K562 (cell line): ENCODE results near the gene VNN1. TPM values are rescaled to one million over a fixed set of nuclear protein-coding genes. Genes with fewer than 3 reads are reported as not detected.

Source experiments
- ATAC-seq: fragments of 200-7000 bp; cut with Tn5 transposase; 3 replicates; pipeline ENCODE4 v1.9.1; 2020; ENCODE audit warnings: moderate library complexity
- BruUV-seq: library from RNA; stranded (reverse); fragments of 400-500 nt; replicated peaks from 2 replicates; lab custom pipeline; 2021; lab: Mats Ljungman, UMichigan
- CTCF ChIA-PET: fragments of 300-600 bp; formaldehyde crosslinking; extraction: SDS; loops from one replicate; lab custom pipeline; 2021; ENCODE audit warnings: low intra/inter-chr PET ratio; lab: Yijun Ruan, JAX
- POLR2A ChIA-PET: fragments of 300-600, 350-650 bp; sonication (Branson Sonifier 250); formaldehyde crosslinking; extraction: SDS; loops from one replicate; lab custom pipeline; 2021; ENCODE audit warnings: antibody characterized with exemption, inconsistent platforms; lab: Yijun Ruan, JAX
- DNase-seq, 4 experiments: peaks; one replicate each; pipeline versions ENCODE4 v3.0.0 to v3.0.0-alpha.2; 2011 to 2018; ENCODE audit warnings: low spot score in 3 of 4, mixed read lengths in 3 of 4; ENCODE audit errors: extremely low read depth in 1 of 4
- FAIRE-seq: peaks from 2 replicates; lab custom pipeline; 2011; peaks lifted over from hg19 to GRCh38; lab: Jason Lieb, UNC
- H2AFZ ChIP-seq: 2 replicates; pipeline ENCODE4 v1.6.0; 2011; ENCODE audit warnings: low read depth, low read length, control low read depth, inconsistent platforms
- H3K27ac ChIP-seq: fragments of 200-600 bp; 3 replicates; pipeline ENCODE4 v1.8.0; 2011; ENCODE audit warnings: low read depth, mild to moderate bottlenecking, control low read depth, inconsistent platforms, low read length, moderate library complexity, mixed read lengths; ENCODE audit errors: extremely low read depth
- H3K27me3 ChIP-seq, 2 experiments: fragments of 300-600 bp in 1 of 2; 2 replicates in 1 of 2; 3 replicates in 1 of 2; pipeline versions ENCODE4 v1.6.0 to v1.8.0; 2011; ENCODE audit warnings: inconsistent platforms in 2 of 2, low read length in 2 of 2, mild to moderate bottlenecking in 1 of 2, mixed read lengths in 1 of 2, moderate library complexity in 1 of 2; ENCODE audit not compliant: control insufficient read depth in 2 of 2, insufficient read depth in 2 of 2
- H3K36me3 ChIP-seq: fragments of 300-600 bp; 3 replicates; pipeline ENCODE4 v1.8.0; 2011; ENCODE audit warnings: mild to moderate bottlenecking, low read length, inconsistent platforms; ENCODE audit not compliant: control insufficient read depth, insufficient read depth
- H3K4me1 ChIP-seq, 2 experiments: fragments of 200-600 bp in 1 of 2; replicated peaks in 1 of 2; 2 replicates in 1 of 2; 3 replicates in 1 of 2; pipeline versions ENCODE4 v1.5.1 to v1.8.0; 2011; ENCODE audit warnings: inconsistent platforms in 2 of 2, low read length in 2 of 2, mild to moderate bottlenecking in 1 of 2, mixed read lengths in 1 of 2, moderate library complexity in 1 of 2; ENCODE audit not compliant: control insufficient read depth in 2 of 2, insufficient read depth in 2 of 2
- H3K4me2 ChIP-seq: 2 replicates; pipeline ENCODE4 v1.6.1; 2011; ENCODE audit warnings: low read length, control low read depth, inconsistent platforms, mixed read lengths; ENCODE audit not compliant: insufficient read depth
- H3K4me3 ChIP-seq: fragments of 200-600 bp; sonication (generic), shearing (Covaris generic); 2 replicates; pipeline ENCODE4 v1.5.1; 2016; ENCODE audit warnings: control low read depth, inconsistent platforms
- H3K79me2 ChIP-seq: fragments of 200-600 bp; 3 replicates; pipeline ENCODE4 v1.8.0; 2011; ENCODE audit warnings: low read length, inconsistent platforms; ENCODE audit not compliant: control insufficient read depth, insufficient read depth
- H3K9ac ChIP-seq, 2 experiments: 2 replicates each; pipeline versions ENCODE4 v1.6.0 to v1.6.1; 2011; ENCODE audit warnings: low read depth in 2 of 2, low read length in 2 of 2, control low read depth in 1 of 2, inconsistent platforms in 1 of 2, mild to moderate bottlenecking in 1 of 2, mixed read lengths in 1 of 2; ENCODE audit not compliant: insufficient read depth in 1 of 2
- H3K9me1 ChIP-seq: one replicate; pipeline ENCODE4 v1.6.0; 2011; ENCODE audit warnings: inconsistent platforms, mild to moderate bottlenecking, low read length, moderate library complexity; ENCODE audit not compliant: control insufficient read depth, insufficient read depth
- H3K9me3 ChIP-seq: replicated peaks from 2 replicates; pipeline ENCODE4 v1.5.1; 2011; ENCODE audit warnings: low read depth, low read length, inconsistent platforms; ENCODE audit not compliant: control insufficient read depth, insufficient read depth
- H4K20me1 ChIP-seq: replicated peaks from 2 replicates; pipeline ENCODE4 v1.6.1; 2011; ENCODE audit warnings: low read length, inconsistent platforms, mixed read lengths; ENCODE audit not compliant: control insufficient read depth, insufficient read depth
- BACH1 ChIP-seq: fragments of 200-800 bp; sonication (Bioruptor generic); IDR thresholded peaks from 2 replicates; pipeline ENCODE4 v1.6.1; 2016; ENCODE audit warnings: missing genetic modification characterization, missing compliant biosample characterization
- MYBL2 ChIP-seq, 2 experiments: fragments of 450-650 bp in 1 of 2; sonication (generic) in 1 of 2; formaldehyde crosslinking in 1 of 2; IDR thresholded peaks; 2 replicates each; pipeline versions ENCODE4 v1.6.1 to v1.8.1; 2017 to 2022; ENCODE audit warnings: borderline replicate concordance in 1 of 2, inconsistent platforms in 1 of 2, low read depth in 1 of 2, mild to moderate bottlenecking in 1 of 2, missing genetic modification reagents in 1 of 2, moderate library complexity in 1 of 2
- PCBP1 ChIP-seq: fragments of 200-400 bp; formaldehyde crosslinking; IDR thresholded peaks from 2 replicates; pipeline ENCODE4 v1.6.1; 2018; ENCODE audit warnings: mild to moderate bottlenecking, low read depth, low read length; ENCODE audit not compliant: poor library complexity, severe bottlenecking
- RBM17 ChIP-seq: fragments of 200-400 bp; formaldehyde crosslinking; IDR thresholded peaks from 2 replicates; pipeline ENCODE4 v1.6.1; 2017; ENCODE audit warnings: low read depth, mild to moderate bottlenecking, low read length, borderline replicate concordance
- REST ChIP-seq, 2 experiments: fragments of 450-650 bp; formaldehyde crosslinking in 1 of 2; IDR thresholded peaks; 2 replicates each; pipeline versions ENCODE4 v1.4.0 to v1.6.1; 2014 to 2020; ENCODE audit warnings: mild to moderate bottlenecking in 2 of 2, borderline replicate concordance in 1 of 2, low read depth in 1 of 2
- ZKSCAN3 ChIP-seq: fragments of 250-450 bp; sonication (Bioruptor Pico); IDR thresholded peaks from 2 replicates; pipeline ENCODE4 v1.4.0; 2020
- ZNF197 ChIP-seq: fragments of 200-800 bp; sonication (Bioruptor generic); IDR thresholded peaks from 2 replicates; pipeline ENCODE4 v1.6.1; 2016; ENCODE audit warnings: low read depth, missing genetic modification characterization, missing compliant biosample characterization
- WGBS: fragments of 100-300 bp; shearing (Covaris generic); methylation state at CpG from one replicate; pipeline ENCODE4 v1.1.6; 2016; ENCODE audit warnings: low coverage, mixed read lengths; ENCODE audit not compliant: insufficient coverage; ENCODE audit errors: missing lambda C conversion rate; 5-methylcytosine and 5-hydroxymethylcytosine counted together
- in situ Hi-C: fragments of 300-500 bp; cut with MboI; formaldehyde crosslinking; loops from 4 replicates; pipeline ENCODE4 v1.15.0; 2018; ENCODE audit warnings: inconsistent platforms, mixed read lengths
- intact Hi-C: fragments of 100-400 bp; cut with micrococcal nuclease; formaldehyde crosslinking; loops from 2 replicates; pipeline ENCODE4 v1.14.2; 2022
- polyA plus RNA-seq, 8 experiments: library from polyadenylated mRNA; depleted of rRNA in 4 of 8; stranded (reverse) in 5 of 8; unstranded in 3 of 8; fragments of >200 nt; fragmentation: Nextera tagmentation in 2 of 8; fragmentation: Illumina TruSeq in 1 of 8; extraction: Ambion mirVana in 2 of 8; extraction: Trizol in 1 of 8; gene quantifications; 2 replicates each; pipeline versions ENCODE4 v1.2.1 to v1.2.3, GENCODE V29; 2011 to 2014; ENCODE audit warnings: inconsistent platforms in 1 of 8, missing spikeins in 1 of 8
- total RNA-seq, 7 experiments: library from RNA; depleted of rRNA in 6 of 7; stranded (reverse); fragments of >200 nt in 6 of 7; fragmentation: Illumina TruSeq in 2 of 7; extraction: Trizol in 2 of 7; gene quantifications; 2 replicates each; pipeline versions ENCODE4 v1.2.1 to v1.2.3, GENCODE V29; 2011 to 2021; ENCODE audit warnings: low replicate concordance in 1 of 7
- TF ChIP-seq, protein P1 (sequence below), 2 experiments: fragments of 450-650 bp; IDR thresholded peaks; 2 replicates each; pipeline ENCODE4 v1.6.1; 2018; ENCODE audit warnings: mild to moderate bottlenecking in 2 of 2, low read depth in 1 of 2; ENCODE audit not compliant: partially characterized antibody in 2 of 2

The VNN1 gene
- total and polyA plus RNA-seq, 9 of the 15 experiments (the other 6 are each of a cell fraction or from before 2014, with no cell fraction given) = not detected

DNA sequence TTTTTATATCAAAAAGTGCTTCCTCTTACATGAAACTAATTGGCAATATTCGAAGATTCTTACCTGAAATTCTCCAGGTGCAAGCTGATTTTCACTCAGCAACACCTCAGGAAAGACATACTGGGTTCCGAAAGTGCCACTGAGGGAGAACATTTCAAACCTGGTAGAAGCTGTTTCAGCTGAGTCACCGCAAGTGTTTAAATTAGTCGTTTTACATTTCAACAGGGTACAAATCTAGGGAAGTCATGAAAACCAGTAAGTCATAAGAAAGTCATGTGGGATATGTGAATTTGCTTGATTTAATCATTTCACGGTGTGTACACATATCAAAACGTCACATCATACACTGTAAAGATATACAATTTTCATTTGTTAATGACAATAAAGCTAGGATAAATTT is 29.6 kb downstream of the VNN1 start (continued):
- TF ChIP-seq, protein P1, sequence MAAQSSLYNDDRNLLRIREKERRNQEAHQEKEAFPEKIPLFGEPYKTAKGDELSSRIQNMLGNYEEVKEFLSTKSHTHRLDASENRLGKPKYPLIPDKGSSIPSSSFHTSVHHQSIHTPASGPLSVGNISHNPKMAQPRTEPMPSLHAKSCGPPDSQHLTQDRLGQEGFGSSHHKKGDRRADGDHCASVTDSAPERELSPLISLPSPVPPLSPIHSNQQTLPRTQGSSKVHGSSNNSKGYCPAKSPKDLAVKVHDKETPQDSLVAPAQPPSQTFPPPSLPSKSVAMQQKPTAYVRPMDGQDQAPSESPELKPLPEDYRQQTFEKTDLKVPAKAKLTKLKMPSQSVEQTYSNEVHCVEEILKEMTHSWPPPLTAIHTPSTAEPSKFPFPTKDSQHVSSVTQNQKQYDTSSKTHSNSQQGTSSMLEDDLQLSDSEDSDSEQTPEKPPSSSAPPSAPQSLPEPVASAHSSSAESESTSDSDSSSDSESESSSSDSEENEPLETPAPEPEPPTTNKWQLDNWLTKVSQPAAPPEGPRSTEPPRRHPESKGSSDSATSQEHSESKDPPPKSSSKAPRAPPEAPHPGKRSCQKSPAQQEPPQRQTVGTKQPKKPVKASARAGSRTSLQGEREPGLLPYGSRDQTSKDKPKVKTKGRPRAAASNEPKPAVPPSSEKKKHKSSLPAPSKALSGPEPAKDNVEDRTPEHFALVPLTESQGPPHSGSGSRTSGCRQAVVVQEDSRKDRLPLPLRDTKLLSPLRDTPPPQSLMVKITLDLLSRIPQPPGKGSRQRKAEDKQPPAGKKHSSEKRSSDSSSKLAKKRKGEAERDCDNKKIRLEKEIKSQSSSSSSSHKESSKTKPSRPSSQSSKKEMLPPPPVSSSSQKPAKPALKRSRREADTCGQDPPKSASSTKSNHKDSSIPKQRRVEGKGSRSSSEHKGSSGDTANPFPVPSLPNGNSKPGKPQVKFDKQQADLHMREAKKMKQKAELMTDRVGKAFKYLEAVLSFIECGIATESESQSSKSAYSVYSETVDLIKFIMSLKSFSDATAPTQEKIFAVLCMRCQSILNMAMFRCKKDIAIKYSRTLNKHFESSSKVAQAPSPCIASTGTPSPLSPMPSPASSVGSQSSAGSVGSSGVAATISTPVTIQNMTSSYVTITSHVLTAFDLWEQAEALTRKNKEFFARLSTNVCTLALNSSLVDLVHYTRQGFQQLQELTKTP (IDR thresholded peaks at IDR 0.05; ENCODE audit: low read depth in 1 of 2, partially characterized antibody in 2 of 2) = no peak

DNA sequence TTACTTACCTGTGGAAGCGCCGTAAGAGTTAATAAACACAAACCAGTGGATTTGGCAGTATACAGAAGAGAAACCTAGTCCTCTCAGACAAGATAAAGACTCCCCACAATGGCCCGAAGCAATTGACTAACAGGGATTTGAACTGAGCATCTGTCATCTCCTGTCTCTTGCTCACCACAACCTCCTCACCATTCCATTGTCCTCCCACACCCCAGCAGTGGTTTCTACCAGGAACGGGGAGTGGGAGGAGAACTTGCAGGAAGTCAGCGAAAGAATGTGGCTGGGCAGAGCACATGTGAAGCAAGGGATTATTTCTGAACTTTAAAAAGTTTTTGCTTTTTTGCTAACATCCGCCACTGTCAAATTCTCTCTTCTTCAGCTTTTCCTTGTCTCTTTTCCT is 30.3 kb downstream of the VNN1 start:
- ChIA-PET POLR2A (no interaction called here), CTCF (no interaction called here)
- FAIRE-seq (no peak), ATAC-seq (no peak), DNase-seq (no peak)
- WGBS = 0% methylated on average over 6 of the region's 6 CpGs
- intact Hi-C loops (no loop called here), in situ Hi-C loops (no loop called here)
- Histone ChIP-seq H3K4me1 (no peaks in the 10 kb centered on the region), H3K27ac (no peak overlapping the region), H3K36me3 (no peaks in the 10 kb centered on the region), H4K20me1 (no peaks in the 10 kb centered on the region), H3K9ac (no peak overlapping the region), H3K27me3 (no peaks in the 10 kb centered on the region), H3K9me3 (no peaks in the 10 kb centered on the region), H3K4me3 (no peak overlapping the region), H3K9me1 (no peaks in the 10 kb centered on the region), H2AFZ (no peak overlapping the region), H3K4me2 (no peak overlapping the region), H3K79me2 (no peaks in the 10 kb centered on the region)
- no TSS peak for BruUV-seq
- TF ChIP-seq RBM17 = no peak
- no peak for TF ChIP-seq BACH1
- TF ChIP-seq MYBL2 (IDR thresholded peaks at IDR 0.05; ENCODE audit: low read depth) = no peak
- no peak for TF ChIP-seq MYBL2 (CRISPR knock-in tag; IDR thresholded peaks at IDR 0.05; ENCODE audit: borderline replicate concordance)
- TF ChIP-seq PCBP1 = no peak
- no peak for TF ChIP-seq ZNF197 (CRISPR knock-in tag)
- TF ChIP-seq ZKSCAN3 (CRISPR knock-in tag) = no peak
- TF ChIP-seq REST (IDR thresholded peaks at IDR 0.05; ENCODE audit: borderline replicate concordance) = no peak
- no peak for TF ChIP-seq REST (CRISPR knock-in tag; IDR thresholded peaks at IDR 0.05; ENCODE audit: low read depth)
